GM18951 (cell line): ENCODE data around the gene MARCHF2.
"Not testable (repeated sequence)": the region's sequence is repeated elsewhere in the genome, so short reads cannot be mapped to it uniquely, and the experiment has no call there.

Source experiments
- POLR2A ChIP-seq: IDR thresholded peaks from 4 replicates; pipeline ENCODE4 v1.6.1; 2011; ENCODE audit warnings: mild to moderate bottlenecking; ENCODE audit not compliant: insufficient read length, insufficient read depth; ENCODE audit errors: extremely low read depth
- in situ Hi-C: fragments of 300-500 bp; cut with MboI; formaldehyde crosslinking; loops from one replicate; pipeline ENCODE4 v1.12.0; 2022; ENCODE audit warnings: low sequenced_read_pairs, mixed read lengths, inconsistent platforms; ENCODE audit not compliant: unreplicated experiment

MARCHF2 gene

DNA sequence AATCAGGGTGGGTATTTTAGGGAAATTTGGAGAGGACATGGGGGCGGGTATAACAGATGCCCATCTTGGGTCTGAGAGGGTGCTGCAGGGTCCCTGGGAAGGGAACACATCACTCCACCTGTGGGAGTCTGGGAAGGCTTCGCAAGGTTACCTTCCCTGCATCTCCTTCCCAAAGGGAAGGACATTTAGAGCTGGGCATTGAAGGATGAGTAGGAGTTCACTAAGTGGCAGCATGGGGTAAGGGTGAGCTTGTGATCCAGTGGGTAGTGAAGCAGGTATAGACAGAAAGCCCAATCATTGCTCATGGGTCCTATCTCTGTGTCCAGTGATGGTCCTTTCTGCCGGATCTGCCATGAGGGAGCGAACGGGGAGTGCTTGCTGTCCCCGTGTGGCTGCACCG, 13.2 kb downstream of the MARCHF2 start:
- in situ Hi-C loops: no loop called here

DNA sequence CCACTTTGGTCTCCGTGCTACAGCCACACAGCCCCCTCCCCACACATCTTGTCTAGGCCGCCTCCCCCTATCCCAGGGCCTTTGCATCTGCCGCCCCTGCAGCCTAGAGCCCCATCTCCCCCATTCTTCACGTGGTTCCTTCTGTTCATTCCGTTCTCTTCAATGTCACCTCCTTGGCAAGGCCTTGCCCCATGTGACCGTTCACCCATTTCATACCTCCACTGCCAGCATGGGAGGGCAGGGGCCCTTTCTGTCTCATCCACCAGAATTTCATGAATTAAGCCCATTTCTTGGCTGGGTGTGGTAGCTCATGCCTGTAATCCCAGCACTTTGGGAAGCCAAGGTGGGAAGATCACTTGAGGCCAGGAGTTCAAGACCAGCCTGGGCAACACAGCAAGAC, 15.9 kb downstream of the MARCHF2 start:
- no peak for TF ChIP-seq POLR2A
- in situ Hi-C loops: no loop called here

More for the DNA sequence above, 13.2 kb downstream of the MARCHF2 start:
- TF ChIP-seq POLR2A: no peak

DNA sequence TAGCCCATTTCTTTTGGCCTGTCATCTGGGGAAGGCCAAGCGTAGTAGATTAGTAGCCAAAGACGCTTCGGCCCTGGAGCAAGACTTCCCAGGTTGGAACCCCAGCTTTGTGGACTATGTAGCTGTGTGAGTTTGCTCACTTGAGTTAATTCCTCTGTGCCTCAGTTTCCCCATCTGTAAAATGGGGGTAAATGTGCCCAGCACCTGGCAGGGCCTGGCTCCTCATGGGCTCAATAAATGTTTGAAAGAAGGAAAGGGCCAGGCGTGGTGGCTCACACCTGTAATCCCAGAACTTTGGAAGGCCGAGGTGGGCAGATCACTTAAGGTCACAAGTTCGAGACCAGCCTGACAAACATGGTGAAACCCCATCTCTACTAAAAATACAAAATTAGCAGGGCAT, 16.7 kb downstream of the MARCHF2 start:
- TF ChIP-seq POLR2A: no peak
- in situ Hi-C loops: no loop called here

DNA sequence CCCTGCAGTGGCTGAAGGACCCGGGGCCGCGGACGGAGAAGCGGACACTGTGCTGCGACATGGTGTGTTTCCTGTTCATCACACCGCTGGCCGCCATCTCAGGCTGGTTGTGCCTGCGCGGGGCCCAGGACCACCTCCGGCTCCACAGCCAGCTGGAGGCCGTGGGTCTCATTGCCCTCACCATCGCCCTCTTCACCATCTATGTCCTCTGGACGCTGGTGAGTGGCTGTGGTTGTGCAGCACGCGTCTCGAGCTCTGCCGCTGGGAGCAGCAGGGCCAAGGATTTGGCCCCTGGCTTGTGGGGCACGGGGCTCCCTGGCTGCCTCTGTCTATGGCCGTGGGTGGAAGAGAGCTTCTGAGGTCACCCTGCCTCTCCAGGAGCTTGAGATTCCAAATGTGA, 17.5 kb downstream of the MARCHF2 start:
- TF ChIP-seq POLR2A: no peak
- in situ Hi-C loops: no loop called here

DNA sequence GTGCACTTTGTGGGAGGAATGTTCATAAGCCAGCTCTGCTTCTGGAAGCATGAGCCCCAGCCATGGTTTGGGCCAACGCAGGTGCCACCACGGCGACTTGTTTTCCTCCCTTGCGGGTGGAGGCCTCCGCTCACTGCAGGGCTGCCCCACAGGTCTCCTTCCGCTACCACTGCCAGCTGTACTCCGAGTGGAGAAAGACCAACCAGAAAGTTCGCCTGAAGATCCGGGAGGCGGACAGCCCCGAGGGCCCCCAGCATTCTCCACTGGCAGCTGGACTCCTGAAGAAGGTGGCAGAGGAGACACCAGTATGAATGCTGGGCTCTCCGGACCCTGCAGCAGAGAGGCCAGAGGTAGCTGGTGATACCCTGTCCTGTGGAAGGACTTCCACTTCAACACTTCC, 25.1 kb downstream of the MARCHF2 start:
- no peak for TF ChIP-seq POLR2A
- in situ Hi-C loops: no loop called here

DNA sequence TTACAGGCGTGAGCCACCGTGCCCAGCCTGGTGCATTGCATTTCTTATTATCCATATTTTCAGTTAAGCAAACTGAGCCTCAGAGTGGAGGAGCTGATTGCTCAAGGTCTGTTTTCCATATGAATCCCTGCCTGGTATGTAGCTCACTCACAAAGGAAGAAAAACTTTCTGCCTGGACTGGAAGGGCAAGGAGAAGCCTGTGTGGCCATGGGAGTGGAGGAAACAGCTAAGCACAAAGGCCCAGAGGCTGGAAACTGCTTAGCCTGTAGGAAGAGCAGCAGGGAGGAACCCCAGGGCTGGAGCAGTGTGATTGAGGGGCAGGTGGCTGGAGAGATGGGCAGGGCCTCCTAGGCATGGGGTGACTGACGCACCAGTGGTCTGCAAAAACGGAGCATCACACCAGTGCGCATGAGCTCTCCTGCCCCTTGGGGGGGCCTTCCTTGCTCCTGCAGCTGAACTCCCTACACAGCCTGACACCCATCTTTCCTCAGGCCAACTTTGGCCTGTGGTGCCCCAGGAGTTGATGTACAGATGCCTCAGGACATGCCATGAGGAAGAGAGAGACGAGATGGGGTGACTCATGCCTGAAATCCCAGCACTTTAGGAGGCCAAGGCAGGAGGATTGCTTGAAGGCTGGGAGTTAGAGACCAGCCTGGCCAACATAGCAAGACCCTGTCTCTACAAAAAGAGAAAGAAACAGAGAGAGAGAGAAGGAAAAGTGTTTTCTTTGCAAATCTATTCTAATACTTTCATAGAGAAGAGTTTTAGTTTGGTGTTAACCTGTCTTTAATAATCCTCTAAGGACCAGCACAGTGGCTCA, 28.8 kb downstream of the MARCHF2 start:
- no peak for TF ChIP-seq POLR2A
- in situ Hi-C loops: no loop called here

DNA sequence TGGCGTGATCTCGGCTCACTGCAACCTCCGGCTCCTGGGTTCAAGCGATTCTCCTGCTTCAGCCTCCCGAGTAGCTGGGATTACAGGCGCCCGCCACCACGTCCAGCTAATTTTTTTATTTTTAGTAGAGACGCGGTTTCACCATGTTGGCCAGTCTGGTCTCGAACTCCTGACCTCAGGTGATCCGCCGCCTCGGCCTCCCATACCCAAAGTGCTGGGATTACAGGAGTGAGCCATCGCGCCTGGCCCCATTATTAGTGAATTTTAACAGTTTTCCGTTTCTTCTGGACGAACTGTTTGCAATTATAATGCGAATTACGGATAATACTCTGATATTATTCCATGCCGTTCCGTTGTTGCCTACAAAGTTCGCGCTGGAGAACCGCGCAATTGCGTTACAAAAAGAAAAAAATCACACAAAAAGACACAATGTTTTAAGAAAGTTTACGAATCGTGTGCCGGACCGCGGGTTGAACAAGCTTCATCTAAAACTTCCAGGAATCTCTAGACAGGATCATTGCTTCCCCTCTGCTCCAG, 31.1 kb downstream of the MARCHF2 start:
- in situ Hi-C loops: not testable (repeated sequence)

DNA sequence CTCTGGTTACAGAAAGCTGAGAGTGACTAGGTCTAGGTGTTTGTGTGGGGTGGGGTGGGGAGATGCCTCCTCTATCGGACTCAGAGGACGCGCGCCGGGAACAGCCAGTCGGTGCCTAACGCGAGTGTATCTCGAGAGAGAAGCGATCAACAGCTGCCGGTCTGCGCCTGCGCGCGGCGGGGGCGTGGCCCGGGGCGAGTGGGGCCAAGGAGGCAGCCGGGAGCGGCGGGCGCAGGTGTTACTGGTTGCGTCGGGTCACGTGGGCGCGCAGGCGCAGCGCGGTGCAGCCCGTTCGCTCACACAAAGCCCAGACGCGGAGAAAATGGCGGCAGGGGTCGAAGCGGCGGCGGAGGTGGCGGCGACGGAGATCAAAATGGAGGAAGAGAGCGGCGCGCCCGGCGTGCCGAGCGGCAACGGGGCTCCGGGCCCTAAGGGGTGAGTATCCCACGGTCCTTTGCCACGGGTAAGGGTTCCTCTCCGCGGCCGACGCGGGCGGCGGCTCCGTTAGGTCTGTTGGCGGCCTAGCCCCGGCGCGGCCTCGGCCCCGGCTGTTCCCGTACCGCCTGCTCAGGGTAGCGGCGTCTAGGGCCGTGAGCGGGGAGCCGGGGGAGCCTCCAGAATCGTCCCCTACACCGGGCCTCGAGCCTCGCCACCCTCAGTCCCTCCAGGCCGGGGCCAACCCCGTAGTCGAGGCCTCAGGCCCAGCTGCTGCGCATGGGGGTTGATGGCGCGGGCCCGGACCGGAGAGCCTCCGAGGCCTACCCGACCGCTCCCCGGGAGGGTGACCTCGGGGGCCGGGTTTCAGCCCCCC, 31.8 kb downstream of the MARCHF2 start, which contains the start of gene HNRNPM:
HNRNPM (plus strand) TSS at position 299 of the 811 bp plus-strand sequence; CDS start at position 323, 24 bp downstream.
- TF ChIP-seq POLR2A: peak; percentile 95
- in situ Hi-C loops: no loop called here

DNA sequence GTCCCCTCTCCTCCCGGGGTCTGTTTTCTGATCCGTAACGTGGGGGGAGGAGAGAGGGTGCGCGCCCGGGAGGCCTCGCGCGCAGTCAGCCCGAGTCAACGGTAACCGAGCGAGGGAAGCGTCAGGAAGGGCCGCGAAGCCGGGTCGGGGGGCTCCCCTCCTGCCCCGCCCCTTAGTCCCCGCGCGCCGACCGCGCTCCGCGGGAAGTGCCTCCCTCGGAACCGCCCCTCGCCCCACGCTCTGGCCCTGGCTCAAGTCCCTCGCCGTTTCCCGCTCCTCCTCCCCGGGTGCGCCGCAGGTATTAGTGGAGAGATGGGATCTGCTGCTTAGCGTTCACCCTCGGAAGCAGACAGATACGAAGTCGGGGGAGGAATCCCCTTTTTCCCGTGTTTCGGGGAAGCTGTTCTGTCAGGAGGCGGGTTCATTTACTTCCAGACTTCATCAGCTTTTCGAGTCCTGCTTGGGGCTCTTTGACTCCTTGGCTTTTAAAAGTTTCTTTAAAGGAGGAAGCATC, 32.4 kb downstream of the MARCHF2 start:
- peak; percentile 23 for TF ChIP-seq POLR2A
- in situ Hi-C loops: no loop called here

DNA sequence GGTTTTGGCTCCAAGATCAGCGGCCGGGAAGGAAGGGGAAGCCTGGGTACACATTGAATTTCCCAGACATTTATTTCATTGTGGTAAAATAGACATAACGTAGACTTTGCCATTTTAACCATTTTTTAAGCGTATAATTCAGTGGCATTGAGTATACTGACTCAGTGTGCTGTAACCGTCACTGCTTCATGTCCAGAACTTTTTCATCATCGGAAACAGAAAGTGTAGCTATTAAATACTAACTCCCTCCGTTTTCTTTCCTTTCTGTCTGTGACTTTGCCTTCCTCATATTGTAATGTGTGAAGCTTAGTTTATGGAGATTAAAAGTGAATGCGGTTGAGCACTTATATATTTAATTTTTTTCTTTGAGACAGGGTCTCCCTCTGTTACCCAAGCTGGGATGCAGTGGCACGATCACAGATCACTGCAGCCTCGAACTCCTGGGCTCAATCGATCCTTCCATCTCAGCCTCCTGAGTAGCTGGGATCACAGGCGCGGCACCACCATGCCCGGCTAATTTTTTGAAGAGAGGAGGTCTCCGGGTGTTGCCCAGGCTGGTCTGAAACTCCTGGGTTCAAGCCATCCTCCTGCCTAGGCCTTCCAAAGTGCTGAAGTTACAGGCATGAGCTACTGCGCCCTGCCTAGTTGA, 33.1 kb downstream of the MARCHF2 start:
- in situ Hi-C loops: no loop called here
- TF ChIP-seq POLR2A: no peak

DNA sequence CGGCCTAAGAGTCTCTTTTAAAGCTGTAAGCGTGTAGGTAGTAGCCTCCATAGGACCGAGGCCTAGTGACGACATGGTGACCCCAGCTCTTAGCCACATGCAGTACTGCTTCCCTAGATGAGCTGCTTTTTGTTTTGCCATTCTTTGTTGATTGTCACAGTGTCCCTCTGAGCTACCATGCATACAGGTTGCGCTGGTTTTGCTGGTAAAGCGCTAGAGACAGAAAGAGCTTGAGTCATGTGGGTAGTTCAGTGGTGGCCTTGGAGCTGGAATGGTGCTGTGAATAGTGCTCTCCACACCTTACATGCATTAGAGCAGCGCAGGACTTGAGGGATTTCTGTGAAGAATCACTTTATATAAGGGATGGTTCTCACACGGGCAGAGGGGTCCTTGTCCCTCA, 36.7 kb downstream of the MARCHF2 start:
- in situ Hi-C loops: no loop called here
- TF ChIP-seq POLR2A: no peak

DNA sequence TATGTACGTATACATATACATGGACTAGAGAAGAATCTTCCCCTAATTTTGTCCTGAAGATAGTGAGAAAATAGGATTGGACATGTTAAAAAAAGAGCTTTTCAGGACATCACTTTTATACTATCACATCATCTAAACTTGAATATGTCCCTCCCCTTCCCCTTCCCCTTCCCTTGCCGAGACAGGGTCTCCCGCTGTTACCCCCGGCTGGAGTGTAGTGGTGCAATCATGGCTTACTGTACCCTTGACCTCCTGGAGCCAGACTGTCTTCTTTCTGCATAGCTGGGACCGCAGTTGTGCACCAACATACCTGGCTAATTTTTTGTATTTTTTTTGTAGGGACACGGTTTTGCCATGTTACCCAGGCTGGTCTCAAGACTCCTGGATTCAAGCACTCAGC, 38.3 kb downstream of the MARCHF2 start:
- TF ChIP-seq POLR2A: no peak
- in situ Hi-C loops: no loop called here

DNA sequence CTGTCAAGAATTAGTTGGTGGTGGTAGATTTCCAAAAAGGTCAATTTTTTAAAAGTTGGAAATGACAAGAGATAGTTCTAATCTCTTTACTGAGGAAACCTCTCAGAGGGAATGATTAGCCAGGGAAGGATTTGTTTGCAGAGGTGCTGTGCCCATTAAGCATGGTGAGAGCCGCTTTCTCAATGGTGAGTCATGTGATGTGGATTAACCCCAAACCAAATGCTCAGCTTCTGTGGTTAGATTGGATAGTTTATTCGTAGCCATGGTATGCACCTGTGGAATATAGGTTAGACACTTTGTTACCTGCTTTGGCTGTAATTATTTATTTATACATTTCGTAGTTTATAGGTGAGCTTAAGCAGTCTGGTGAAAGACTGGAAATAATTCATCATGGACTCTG, 38.8 kb downstream of the MARCHF2 start:
- TF ChIP-seq POLR2A: no peak
- in situ Hi-C loops: no loop called here

DNA sequence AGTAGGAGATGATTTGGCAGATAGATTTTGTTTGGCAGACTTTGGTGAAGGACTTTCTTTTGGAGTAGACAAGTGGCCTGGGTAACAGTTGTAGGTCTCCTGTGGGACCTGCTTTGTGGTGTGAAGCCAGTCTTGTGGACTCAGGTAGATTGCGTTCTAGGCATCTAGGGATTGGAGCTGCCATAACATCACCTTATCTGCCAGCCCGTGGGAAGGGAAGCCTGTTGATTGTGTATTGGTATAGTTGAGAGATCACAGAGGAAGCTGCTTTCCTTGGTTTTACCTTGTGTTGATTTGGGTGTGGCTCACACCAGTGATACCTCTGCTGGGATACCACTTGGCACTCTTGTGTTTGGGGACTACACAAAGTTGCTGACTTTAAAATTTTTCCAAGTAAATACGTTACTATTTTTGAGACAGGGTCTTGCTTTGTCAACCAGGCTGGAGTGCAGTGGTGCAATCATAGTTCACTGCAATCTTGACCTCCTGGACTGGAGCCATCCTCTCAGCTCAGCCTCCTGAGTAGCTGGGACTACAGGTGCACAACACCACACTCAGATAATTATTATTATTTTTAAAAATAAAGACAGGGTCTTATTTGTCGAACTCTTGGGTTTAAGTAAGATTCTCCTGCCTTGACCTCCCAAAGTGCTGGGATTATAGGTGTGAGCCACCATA, 39.5 kb downstream of the MARCHF2 start:
- TF ChIP-seq POLR2A: no peak
- in situ Hi-C loops: no loop called here
